ENCODE results near the gene NR3C2. TPM values are rescaled to one million over a fixed set of nuclear protein-coding genes. Genes with fewer than 3 reads are reported as not detected.
"Not testable (repeated sequence)": the region's sequence is repeated elsewhere in the genome, so short reads cannot be mapped to it uniquely, and the experiment has no call there.

The NR3C2 gene
- total RNA-seq, 1 experiment from 2014 or later, result 0.26 TPM

DNA sequence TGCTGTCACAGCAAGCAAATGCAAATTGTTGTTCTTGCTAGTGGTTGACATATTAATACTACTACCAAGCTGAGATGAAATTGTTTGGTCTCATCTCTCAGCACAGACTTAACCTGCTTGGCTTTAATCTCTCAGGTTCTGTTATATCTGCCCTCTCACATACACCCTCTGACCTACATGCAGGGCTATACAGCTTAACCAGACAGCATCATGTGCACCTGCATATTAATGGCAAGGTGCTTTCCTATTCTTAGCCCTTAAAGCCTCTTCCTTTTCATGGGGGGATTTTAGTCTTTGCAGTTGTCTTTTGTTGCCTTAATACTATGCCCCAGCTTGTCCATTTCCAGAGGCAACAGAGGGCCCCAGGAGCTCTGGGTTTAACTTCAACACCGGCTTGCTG is 114.5 kb downstream of the NR3C2 start:
- DNase-seq (ENCODE audit: low read depth, low spot score), result no peak

DNA sequence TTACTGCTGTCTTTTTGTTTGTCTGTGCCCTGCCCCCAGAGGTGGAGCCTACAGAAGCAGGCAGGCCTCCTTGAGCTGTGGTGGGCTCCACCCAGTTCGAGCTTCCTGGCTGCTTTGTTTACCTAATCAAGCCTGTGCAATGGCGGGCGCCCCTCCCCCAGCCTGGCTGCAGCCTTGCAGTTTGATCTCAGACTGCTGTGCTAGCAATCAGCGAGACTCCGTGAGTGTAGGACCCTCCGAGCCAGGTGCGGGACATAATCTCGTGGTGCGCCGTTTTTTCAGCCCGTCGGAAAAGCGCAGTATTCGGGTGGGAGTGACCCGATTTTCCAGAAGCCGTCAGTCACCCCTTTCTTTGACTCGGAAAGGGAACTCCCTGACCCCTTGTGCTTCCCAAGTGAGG is 118.9 kb downstream of the NR3C2 start:
- H3K27me3 ChIP-seq (ENCODE audit: control insufficient read depth, insufficient read depth, low read length); ATAC-seq; in situ Hi-C loops (cut with HindIII; ENCODE audit: low pct_unique_long_range_greater_than_20kb, low sequenced_read_pairs); H3K36me3 ChIP-seq (ENCODE audit: control insufficient read depth, insufficient read depth, low read length); H3K27ac ChIP-seq (ENCODE audit: low read length); BruUV-seq (replicated peaks); POLR2A ChIA-PET; intact Hi-C loops (cut with micrococcal nuclease; ENCODE audit: unreplicated experiment); DNase-seq (ENCODE audit: low read depth, low spot score); CTCF ChIA-PET; H3K4me1 ChIP-seq (ENCODE audit: control insufficient read depth, insufficient read depth, low read length); H3K9me3 ChIP-seq (ENCODE audit: control insufficient read depth, insufficient read depth, low read depth, low read length); H3K4me3 ChIP-seq (ENCODE audit: low read depth in 2 of 2, low read length in 2 of 2): not testable (repeated sequence)

More for the DNA sequence above, 114.5 kb downstream of the NR3C2 start:
- TF ChIP-seq TCF7L2 (IDR thresholded peaks at IDR 0.05; ENCODE audit: low read depth, low read length) (no peak), POLR2AphosphoS5 (IDR thresholded peaks at IDR 0.05; ENCODE audit: low read depth, low read length) (no peak), SIN3A (IDR thresholded peaks at IDR 0.05; ENCODE audit: borderline replicate concordance, insufficient read depth, low read depth, low read length) (no peak)
- TF ChIP-seq, protein P1, sequence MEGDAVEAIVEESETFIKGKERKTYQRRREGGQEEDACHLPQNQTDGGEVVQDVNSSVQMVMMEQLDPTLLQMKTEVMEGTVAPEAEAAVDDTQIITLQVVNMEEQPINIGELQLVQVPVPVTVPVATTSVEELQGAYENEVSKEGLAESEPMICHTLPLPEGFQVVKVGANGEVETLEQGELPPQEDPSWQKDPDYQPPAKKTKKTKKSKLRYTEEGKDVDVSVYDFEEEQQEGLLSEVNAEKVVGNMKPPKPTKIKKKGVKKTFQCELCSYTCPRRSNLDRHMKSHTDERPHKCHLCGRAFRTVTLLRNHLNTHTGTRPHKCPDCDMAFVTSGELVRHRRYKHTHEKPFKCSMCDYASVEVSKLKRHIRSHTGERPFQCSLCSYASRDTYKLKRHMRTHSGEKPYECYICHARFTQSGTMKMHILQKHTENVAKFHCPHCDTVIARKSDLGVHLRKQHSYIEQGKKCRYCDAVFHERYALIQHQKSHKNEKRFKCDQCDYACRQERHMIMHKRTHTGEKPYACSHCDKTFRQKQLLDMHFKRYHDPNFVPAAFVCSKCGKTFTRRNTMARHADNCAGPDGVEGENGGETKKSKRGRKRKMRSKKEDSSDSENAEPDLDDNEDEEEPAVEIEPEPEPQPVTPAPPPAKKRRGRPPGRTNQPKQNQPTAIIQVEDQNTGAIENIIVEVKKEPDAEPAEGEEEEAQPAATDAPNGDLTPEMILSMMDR (IDR thresholded peaks at IDR 0.05), result no peak
- TF ChIP-seq, protein P2, sequence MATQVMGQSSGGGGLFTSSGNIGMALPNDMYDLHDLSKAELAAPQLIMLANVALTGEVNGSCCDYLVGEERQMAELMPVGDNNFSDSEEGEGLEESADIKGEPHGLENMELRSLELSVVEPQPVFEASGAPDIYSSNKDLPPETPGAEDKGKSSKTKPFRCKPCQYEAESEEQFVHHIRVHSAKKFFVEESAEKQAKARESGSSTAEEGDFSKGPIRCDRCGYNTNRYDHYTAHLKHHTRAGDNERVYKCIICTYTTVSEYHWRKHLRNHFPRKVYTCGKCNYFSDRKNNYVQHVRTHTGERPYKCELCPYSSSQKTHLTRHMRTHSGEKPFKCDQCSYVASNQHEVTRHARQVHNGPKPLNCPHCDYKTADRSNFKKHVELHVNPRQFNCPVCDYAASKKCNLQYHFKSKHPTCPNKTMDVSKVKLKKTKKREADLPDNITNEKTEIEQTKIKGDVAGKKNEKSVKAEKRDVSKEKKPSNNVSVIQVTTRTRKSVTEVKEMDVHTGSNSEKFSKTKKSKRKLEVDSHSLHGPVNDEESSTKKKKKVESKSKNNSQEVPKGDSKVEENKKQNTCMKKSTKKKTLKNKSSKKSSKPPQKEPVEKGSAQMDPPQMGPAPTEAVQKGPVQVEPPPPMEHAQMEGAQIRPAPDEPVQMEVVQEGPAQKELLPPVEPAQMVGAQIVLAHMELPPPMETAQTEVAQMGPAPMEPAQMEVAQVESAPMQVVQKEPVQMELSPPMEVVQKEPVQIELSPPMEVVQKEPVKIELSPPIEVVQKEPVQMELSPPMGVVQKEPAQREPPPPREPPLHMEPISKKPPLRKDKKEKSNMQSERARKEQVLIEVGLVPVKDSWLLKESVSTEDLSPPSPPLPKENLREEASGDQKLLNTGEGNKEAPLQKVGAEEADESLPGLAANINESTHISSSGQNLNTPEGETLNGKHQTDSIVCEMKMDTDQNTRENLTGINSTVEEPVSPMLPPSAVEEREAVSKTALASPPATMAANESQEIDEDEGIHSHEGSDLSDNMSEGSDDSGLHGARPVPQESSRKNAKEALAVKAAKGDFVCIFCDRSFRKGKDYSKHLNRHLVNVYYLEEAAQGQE (IDR thresholded peaks at IDR 0.05; ENCODE audit: insufficient read depth in 1 of 2, low read depth in 2 of 2, low read length in 1 of 2), result no peak
- no peak overlapping the region for H3K27ac ChIP-seq (ENCODE audit: low read length)
- H3K4me3 ChIP-seq (ENCODE audit: low read depth in 2 of 2, low read length in 2 of 2), result no peak overlapping the region
- in situ Hi-C loops (cut with HindIII; ENCODE audit: low pct_unique_long_range_greater_than_20kb, low sequenced_read_pairs), result no loop called here
- H3K9me3 ChIP-seq (ENCODE audit: control insufficient read depth, insufficient read depth, low read depth, low read length), result no peaks in the 10 kb centered on the region
- intact Hi-C loops (cut with micrococcal nuclease; ENCODE audit: unreplicated experiment), result no loop called here
- no peak for ATAC-seq
- no peaks in the 10 kb centered on the region for H3K27me3 ChIP-seq (ENCODE audit: control insufficient read depth, insufficient read depth, low read length)
- no peaks in the 10 kb centered on the region for H3K36me3 ChIP-seq (ENCODE audit: control insufficient read depth, insufficient read depth, low read length)
- no TSS peak for BruUV-seq (replicated peaks)
- ChIA-PET CTCF (no interaction called here), POLR2A (no interaction called here)
- no peaks in the 10 kb centered on the region for H3K4me1 ChIP-seq (ENCODE audit: control insufficient read depth, insufficient read depth, low read length)

DNA sequence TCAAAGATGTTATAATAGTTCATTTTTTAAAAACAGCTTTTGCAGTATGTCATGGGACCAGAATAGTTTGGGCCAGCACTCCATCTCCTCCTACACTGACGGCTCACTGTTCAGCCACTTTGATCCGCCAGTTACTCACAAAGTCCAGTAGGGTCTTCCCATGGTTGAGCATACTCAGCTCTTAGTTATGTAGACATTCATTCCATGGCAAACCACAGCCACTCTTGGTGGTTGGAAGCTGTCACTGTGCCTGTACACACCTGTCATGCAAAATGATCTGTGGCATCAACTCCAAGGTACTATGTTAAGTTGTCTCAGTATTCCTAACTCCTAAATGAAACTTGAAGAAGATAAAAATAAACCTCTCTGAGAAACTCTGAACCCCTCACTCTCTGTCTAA is 127.2 kb downstream of the NR3C2 start:
- intact Hi-C loops (cut with micrococcal nuclease; ENCODE audit: unreplicated experiment), result no loop called here
- BruUV-seq (replicated peaks), result no TSS peak
- POLR2A ChIA-PET, result no interaction called here

More for the DNA sequence above, 127.2 kb downstream of the NR3C2 start:
- no peaks in the 10 kb centered on the region for H3K4me1 ChIP-seq (ENCODE audit: control insufficient read depth, insufficient read depth, low read length)
- ATAC-seq (no peak), DNase-seq (ENCODE audit: low read depth, low spot score) (no peak)
- H3K27me3 ChIP-seq (ENCODE audit: control insufficient read depth, insufficient read depth, low read length), result no peaks in the 10 kb centered on the region
- in situ Hi-C loops (cut with HindIII; ENCODE audit: low pct_unique_long_range_greater_than_20kb, low sequenced_read_pairs), result no loop called here
- H3K36me3 ChIP-seq (ENCODE audit: control insufficient read depth, insufficient read depth, low read length), result no peaks in the 10 kb centered on the region
- no peaks in the 10 kb centered on the region for H3K9me3 ChIP-seq (ENCODE audit: control insufficient read depth, insufficient read depth, low read depth, low read length)
- CTCF ChIA-PET, result no interaction called here
- no peak overlapping the region for H3K27ac ChIP-seq (ENCODE audit: low read length)
- TF ChIP-seq POLR2AphosphoS5 (IDR thresholded peaks at IDR 0.05; ENCODE audit: low read depth, low read length) (no peak), SIN3A (IDR thresholded peaks at IDR 0.05; ENCODE audit: borderline replicate concordance, insufficient read depth, low read depth, low read length) (no peak), TCF7L2 (IDR thresholded peaks at IDR 0.05; ENCODE audit: low read depth, low read length) (no peak)
- TF ChIP-seq, protein P1 (IDR thresholded peaks at IDR 0.05), result no peak
- TF ChIP-seq, protein P2 (IDR thresholded peaks at IDR 0.05; ENCODE audit: insufficient read depth in 1 of 2, low read depth in 2 of 2, low read length in 1 of 2), result no peak
- no peak overlapping the region for H3K4me3 ChIP-seq (ENCODE audit: low read depth in 2 of 2, low read length in 2 of 2)

Data from Panc1 (cell line).